Fibroblast of villous mesenchyme (primary cell): ENCODE measurements around the gene PGK2. TPM values are rescaled to one million over a fixed set of nuclear protein-coding genes. Genes with fewer than 3 reads are reported as not detected.

Source experiments
- DNase-seq: peaks from one replicate; pipeline ENCODE4 v3.0.0-alpha.2; 2010; ENCODE audit warnings: low read depth
- H3K4me3 ChIP-seq: 2 replicates; pipeline ENCODE4 v1.5.1; 2011; ENCODE audit warnings: low read depth, mild to moderate bottlenecking, low read length
- CTCF ChIP-seq: IDR thresholded peaks from 2 replicates; pipeline ENCODE4 v1.5.1; 2012; ENCODE audit warnings: low read depth, mild to moderate bottlenecking, low read length; ENCODE audit not compliant: insufficient read depth
- total RNA-seq: library from RNA; depleted of rRNA; stranded (reverse); fragments of >200 nt; gene quantifications from 2 replicates; pipeline ENCODE4 v1.2.3, GENCODE V29; 2012

PGK2 gene
- total RNA-seq, 1 donor = not detected

GRCh38 chr6:49743429-49743828 is 43.7 kb downstream of the PGK2 start:
- no peak overlapping the region for H3K4me3 ChIP-seq
- no peak for DNase-seq
- TF ChIP-seq CTCF = no peak

- H3K4me3 ChIP-seq = no peak overlapping the region
- DNase-seq = no peak
- no peak for TF ChIP-seq CTCF
These were observed 47.7 kb downstream of the PGK2 start for GRCh38 chr6:49739423-49739822.

- TF ChIP-seq CTCF = no peak
- no peak overlapping the region for H3K4me3 ChIP-seq
- no peak for DNase-seq
These were observed 51.0 kb downstream of the PGK2 start for GRCh38 chr6:49736017-49736508.

Other genes with a start within 250 kb of the PGK2 start
- gene C6orf141, start 236.6 kb downstream of the PGK2 start, total RNA-seq = 0.43 and 1.6 TPM in 2 replicates
- not detected in 2 replicates for gene RHAG, start 150.4 kb downstream of the PGK2 start, total RNA-seq
- gene CRISP2, start 73.7 kb downstream of the PGK2 start, total RNA-seq = not detected in 2 replicates
- not detected in 2 replicates for gene CRISP3, start 42.9 kb downstream of the PGK2 start, total RNA-seq
- gene CRISP1, start 79.2 kb upstream of the PGK2 start, total RNA-seq = not detected in 2 replicates
- gene DEFB114, start 176.9 kb upstream of the PGK2 start, total RNA-seq = not detected in 2 replicates
- gene DEFB113, start 182.3 kb upstream of the PGK2 start, total RNA-seq = not detected in 2 replicates
- not detected in 2 replicates for gene DEFB110, start 234.7 kb upstream of the PGK2 start, total RNA-seq